PFSK-1 (cell line): ENCODE results near the gene IL17F.

Source experiments
- SIN3A ChIP-seq: IDR thresholded peaks from 2 replicates; pipeline ENCODE4 v1.6.1; 2012; ENCODE audit warnings: mild to moderate bottlenecking, low read length, moderate library complexity, borderline replicate concordance; ENCODE audit not compliant: insufficient read depth
- TAF1 ChIP-seq: IDR thresholded peaks from 2 replicates; pipeline ENCODE4 v1.6.1; 2012; ENCODE audit warnings: low read length, control low read depth, borderline replicate concordance; ENCODE audit not compliant: insufficient read depth
- TF ChIP-seq, protein P1 (sequence below), 2 experiments: IDR thresholded peaks; 2 replicates each; pipeline versions ENCODE4 v1.6.1 to v1.8.0; 2011 to 2012; ENCODE audit warnings: low read depth in 2 of 2, low read length in 2 of 2, control low read depth in 1 of 2, inconsistent platforms in 1 of 2, mild to moderate bottlenecking in 1 of 2, moderate library complexity in 1 of 2; ENCODE audit not compliant: insufficient read depth in 1 of 2

GRCh38 chr6:52249078-52249477 lies 4.8 kb upstream of the IL17F start:
- TF ChIP-seq, protein P1, sequence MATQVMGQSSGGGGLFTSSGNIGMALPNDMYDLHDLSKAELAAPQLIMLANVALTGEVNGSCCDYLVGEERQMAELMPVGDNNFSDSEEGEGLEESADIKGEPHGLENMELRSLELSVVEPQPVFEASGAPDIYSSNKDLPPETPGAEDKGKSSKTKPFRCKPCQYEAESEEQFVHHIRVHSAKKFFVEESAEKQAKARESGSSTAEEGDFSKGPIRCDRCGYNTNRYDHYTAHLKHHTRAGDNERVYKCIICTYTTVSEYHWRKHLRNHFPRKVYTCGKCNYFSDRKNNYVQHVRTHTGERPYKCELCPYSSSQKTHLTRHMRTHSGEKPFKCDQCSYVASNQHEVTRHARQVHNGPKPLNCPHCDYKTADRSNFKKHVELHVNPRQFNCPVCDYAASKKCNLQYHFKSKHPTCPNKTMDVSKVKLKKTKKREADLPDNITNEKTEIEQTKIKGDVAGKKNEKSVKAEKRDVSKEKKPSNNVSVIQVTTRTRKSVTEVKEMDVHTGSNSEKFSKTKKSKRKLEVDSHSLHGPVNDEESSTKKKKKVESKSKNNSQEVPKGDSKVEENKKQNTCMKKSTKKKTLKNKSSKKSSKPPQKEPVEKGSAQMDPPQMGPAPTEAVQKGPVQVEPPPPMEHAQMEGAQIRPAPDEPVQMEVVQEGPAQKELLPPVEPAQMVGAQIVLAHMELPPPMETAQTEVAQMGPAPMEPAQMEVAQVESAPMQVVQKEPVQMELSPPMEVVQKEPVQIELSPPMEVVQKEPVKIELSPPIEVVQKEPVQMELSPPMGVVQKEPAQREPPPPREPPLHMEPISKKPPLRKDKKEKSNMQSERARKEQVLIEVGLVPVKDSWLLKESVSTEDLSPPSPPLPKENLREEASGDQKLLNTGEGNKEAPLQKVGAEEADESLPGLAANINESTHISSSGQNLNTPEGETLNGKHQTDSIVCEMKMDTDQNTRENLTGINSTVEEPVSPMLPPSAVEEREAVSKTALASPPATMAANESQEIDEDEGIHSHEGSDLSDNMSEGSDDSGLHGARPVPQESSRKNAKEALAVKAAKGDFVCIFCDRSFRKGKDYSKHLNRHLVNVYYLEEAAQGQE (IDR thresholded peaks at IDR 0.05; ENCODE audit: insufficient read depth in 1 of 2, low read depth in 2 of 2, low read length in 2 of 2), result no peak
- no peak for TF ChIP-seq TAF1
- no peak for TF ChIP-seq SIN3A
